IPS DF 6.9 (cell line): ENCODE results near the gene GPR146.
"Not testable (repeated sequence)": the region's sequence is repeated elsewhere in the genome, so short reads cannot be mapped to it uniquely, and the experiment has no call there.

ENCODE experiments used
- DNase-seq: peaks from one replicate; pipeline ENCODE4 v3.0.0-alpha.2; 2013; ENCODE audit warnings: low read depth, low spot score
- H3K27ac ChIP-seq: one replicate; pipeline ENCODE4 v1.5.1; 2013; ENCODE audit warnings: low read length, control low read depth
- H3K27me3 ChIP-seq: 2 replicates; pipeline ENCODE4 v1.6.1; 2013; ENCODE audit warnings: mild to moderate bottlenecking, low read length; ENCODE audit not compliant: control insufficient read depth, insufficient read depth
- H3K36me3 ChIP-seq: 2 replicates; pipeline ENCODE4 v1.6.1; 2013; ENCODE audit warnings: low read length; ENCODE audit not compliant: control insufficient read depth, insufficient read depth
- H3K4me1 ChIP-seq: 2 replicates; pipeline ENCODE4 v1.6.1; 2013; ENCODE audit warnings: low read length; ENCODE audit not compliant: control insufficient read depth, insufficient read depth
- H3K4me3 ChIP-seq: 2 replicates; pipeline ENCODE4 v1.5.1; 2013; ENCODE audit warnings: mild to moderate bottlenecking, low read length
- H3K9me3 ChIP-seq: 2 replicates; pipeline ENCODE4 v1.6.1; 2013; ENCODE audit warnings: low read length, inconsistent platforms; ENCODE audit not compliant: control insufficient read depth, insufficient read depth
- WGBS: extraction: QIAGEN DNeasy Blood & Tissue Kit; methylation state at CpG from one replicate; pipeline ENCODE4 v1.1.7; 2013; ENCODE audit warnings: mixed read lengths, missing lambda C conversion rate; ENCODE audit not compliant: insufficient read length, insufficient coverage; 5-methylcytosine and 5-hydroxymethylcytosine counted together

The GPR146 gene

GRCh38 chr7:1073142-1073977 lies 29.0 kb downstream of the GPR146 start:
- WGBS = no CpG with 5 or more reads among the region's 61 CpGs
- Histone ChIP-seq H3K36me3 (no peaks in the 10 kb centered on the region), H3K27me3 (no peaks in the 10 kb centered on the region), H3K4me1 (no peaks in the 10 kb centered on the region), H3K9me3 (no peaks in the 10 kb centered on the region), H3K4me3 (no peak overlapping the region), H3K27ac (no peak overlapping the region)
- no peak for DNase-seq

- not testable (repeated sequence) for H3K4me1 ChIP-seq, H3K27me3 ChIP-seq, H3K4me3 ChIP-seq, DNase-seq, H3K27ac ChIP-seq, H3K9me3 ChIP-seq, H3K36me3 ChIP-seq
- WGBS = no CpG with 5 or more reads among the region's 43 CpGs
Observed at GRCh38 chr7:1074018-1074417, 29.7 kb downstream of the GPR146 start.

- H3K36me3 ChIP-seq = no peaks in the 10 kb centered on the region
- DNase-seq = no peak
- H3K27me3 ChIP-seq = no peaks in the 10 kb centered on the region
- no peak overlapping the region for H3K27ac ChIP-seq
- no peak overlapping the region for H3K4me3 ChIP-seq
- no CpG with 5 or more reads among the region's 30 CpGs for WGBS
- no peaks in the 10 kb centered on the region for H3K9me3 ChIP-seq
- H3K4me1 ChIP-seq = no peaks in the 10 kb centered on the region
Observed at GRCh38 chr7:1074593-1075431, 30.5 kb downstream of the GPR146 start.

- H3K9me3 ChIP-seq = no peaks in the 10 kb centered on the region
- no peaks in the 10 kb centered on the region for H3K36me3 ChIP-seq
- WGBS = no CpG with 5 or more reads among the region's 27 CpGs
- H3K4me1 ChIP-seq = no peaks in the 10 kb centered on the region
- no peak overlapping the region for H3K4me3 ChIP-seq
- no peaks in the 10 kb centered on the region for H3K27me3 ChIP-seq
- H3K27ac ChIP-seq = no peak overlapping the region
- no peak for DNase-seq
Observed at GRCh38 chr7:1076184-1077072, 32.1 kb downstream of the GPR146 start.

GRCh38 chr7:1078519-1078918 lies 34.2 kb downstream of the GPR146 start:
- no peak for DNase-seq
- H3K4me3 ChIP-seq = no peak overlapping the region
- H3K36me3 ChIP-seq = no peaks in the 10 kb centered on the region
- H3K9me3 ChIP-seq = no peaks in the 10 kb centered on the region
- no CpG with 5 or more reads among the region's 11 CpGs for WGBS
- H3K27ac ChIP-seq = no peak overlapping the region
- no peaks in the 10 kb centered on the region for H3K4me1 ChIP-seq
- H3K27me3 ChIP-seq = no peaks in the 10 kb centered on the region

GRCh38 chr7:1078985-1079384 lies 34.6 kb downstream of the GPR146 start:
- no CpG with 5 or more reads among the region's 15 CpGs for WGBS
- DNase-seq = no peak
- no peak overlapping the region for H3K27ac ChIP-seq
- no peaks in the 10 kb centered on the region for H3K27me3 ChIP-seq
- H3K4me3 ChIP-seq = no peak overlapping the region
- H3K36me3 ChIP-seq = 0 out of 2 replicates have a peak, but pooled peaks cover 2% of the 10 kb centered on the region
- H3K9me3 ChIP-seq = no peaks in the 10 kb centered on the region
- no peaks in the 10 kb centered on the region for H3K4me1 ChIP-seq

GRCh38 chr7:1079546-1079945 lies 35.2 kb downstream of the GPR146 start:
- WGBS = no CpG with 5 or more reads among the region's 12 CpGs
- Histone ChIP-seq H3K9me3 (no peaks in the 10 kb centered on the region), H3K4me1 (no peaks in the 10 kb centered on the region), H3K4me3 (no peak overlapping the region), H3K27me3 (no peaks in the 10 kb centered on the region), H3K27ac (no peak overlapping the region), H3K36me3 (peaks cover 2% of the 10 kb centered on the region; the same call in 1 of the 2 replicates)
- DNase-seq = no peak

GRCh38 chr7:1080252-1080920 lies 36.0 kb downstream of the GPR146 start:
- no CpG with 5 or more reads among the region's 38 CpGs for WGBS
- no peak overlapping the region for H3K27ac ChIP-seq
- no peaks in the 10 kb centered on the region for H3K9me3 ChIP-seq
- no peak for DNase-seq
- no peak overlapping the region for H3K4me3 ChIP-seq
- peaks cover 2% of the 10 kb centered on the region; the same call in 1 of the 2 replicates for H3K36me3 ChIP-seq
- no peaks in the 10 kb centered on the region for H3K27me3 ChIP-seq
- no peaks in the 10 kb centered on the region for H3K4me1 ChIP-seq

- Histone ChIP-seq H3K4me3 (no peak overlapping the region), H3K36me3 (peaks cover 2% of the 10 kb centered on the region; the same call in 1 of the 2 replicates), H3K27me3 (no peaks in the 10 kb centered on the region), H3K9me3 (no peaks in the 10 kb centered on the region), H3K4me1 (no peaks in the 10 kb centered on the region), H3K27ac (no peak overlapping the region)
- WGBS = no CpG with 5 or more reads among the region's 16 CpGs
- no peak for DNase-seq
Observed at GRCh38 chr7:1080921-1081255, 36.5 kb downstream of the GPR146 start.
